Stimulated activated CD4-positive, alpha-beta T cell treated with anti-CD3 and anti-CD28 coated beads, Interleukin-2, amount 100 ng/mL, for 4 hours (primary cell): ENCODE data around the gene DPH7.
A peak's percentile ranks its signal among the peaks of the same experiment; 100 is the strongest.
"Not testable (repeated sequence)": the region's sequence is repeated elsewhere in the genome, so short reads cannot be mapped to it uniquely, and the experiment has no call there.

Source experiments
- DNase-seq: peaks from one replicate; pipeline ENCODE4 v3.0.0-alpha.2; 2020; ENCODE audit warnings: low read depth

The DPH7 gene

GRCh38 chr9:137580209-137580953 lies 1.7 kb upstream of the DPH7 start:
- no peak for DNase-seq

DNA sequence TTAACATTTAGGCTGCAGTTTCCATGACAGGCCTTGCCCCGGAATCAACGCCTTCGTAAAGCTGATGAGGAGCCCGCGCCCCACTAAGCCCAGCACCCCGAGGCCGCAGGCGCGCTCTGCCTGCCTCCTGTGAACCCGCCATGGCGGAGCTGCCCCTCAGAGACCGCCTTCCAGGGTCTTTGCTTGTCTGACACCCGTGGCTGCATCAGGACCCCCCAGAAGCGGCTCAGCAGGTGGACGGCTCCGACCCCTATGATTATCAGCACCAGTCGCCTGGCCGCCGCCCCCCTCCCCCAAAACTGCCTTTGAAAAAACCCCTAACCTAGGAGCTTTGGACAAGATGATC lies 507 bp upstream of the DPH7 start:
- DNase-seq = no peak

- no peak for DNase-seq
These were observed 2.9 kb downstream of the DPH7 start for GRCh38 chr9:137575716-137576411.

- no peak for DNase-seq
These were observed 3.4 kb downstream of the DPH7 start for GRCh38 chr9:137575364-137575715.

- no peak for DNase-seq
These were observed 4.5 kb downstream of the DPH7 start for GRCh38 chr9:137574192-137574591.

- DNase-seq = no peak
These were observed 8.2 kb downstream of the DPH7 start for GRCh38 chr9:137570566-137570965.

DNA sequence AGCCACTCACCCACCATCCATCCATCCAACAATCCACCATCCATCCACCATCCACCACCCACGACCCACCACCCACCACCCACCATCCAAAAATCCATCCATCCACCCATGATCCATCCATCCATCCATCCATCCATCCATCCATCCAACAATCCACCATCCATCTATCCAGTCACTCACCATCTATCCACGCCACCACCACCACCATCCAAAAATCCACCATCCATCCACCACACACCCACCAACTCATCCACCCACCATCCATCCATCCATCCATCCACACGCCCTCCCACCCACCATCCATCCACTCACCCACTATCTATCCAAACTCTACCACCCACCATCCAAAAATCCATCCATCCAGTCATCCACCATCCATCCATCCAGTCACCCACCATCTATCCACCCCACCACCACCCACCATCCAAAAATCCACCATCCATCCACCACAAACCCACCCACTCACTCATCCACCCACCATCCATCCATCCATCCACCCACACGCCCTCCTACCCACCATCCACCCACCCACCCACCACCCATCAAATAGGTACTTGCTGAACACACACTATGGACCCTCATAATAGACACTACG lies 9.0 kb downstream of the DPH7 start:
- DNase-seq = no peak

- not testable (repeated sequence) for DNase-seq
These were observed 10.3 kb downstream of the DPH7 start for GRCh38 chr9:137568445-137568844.

DNA sequence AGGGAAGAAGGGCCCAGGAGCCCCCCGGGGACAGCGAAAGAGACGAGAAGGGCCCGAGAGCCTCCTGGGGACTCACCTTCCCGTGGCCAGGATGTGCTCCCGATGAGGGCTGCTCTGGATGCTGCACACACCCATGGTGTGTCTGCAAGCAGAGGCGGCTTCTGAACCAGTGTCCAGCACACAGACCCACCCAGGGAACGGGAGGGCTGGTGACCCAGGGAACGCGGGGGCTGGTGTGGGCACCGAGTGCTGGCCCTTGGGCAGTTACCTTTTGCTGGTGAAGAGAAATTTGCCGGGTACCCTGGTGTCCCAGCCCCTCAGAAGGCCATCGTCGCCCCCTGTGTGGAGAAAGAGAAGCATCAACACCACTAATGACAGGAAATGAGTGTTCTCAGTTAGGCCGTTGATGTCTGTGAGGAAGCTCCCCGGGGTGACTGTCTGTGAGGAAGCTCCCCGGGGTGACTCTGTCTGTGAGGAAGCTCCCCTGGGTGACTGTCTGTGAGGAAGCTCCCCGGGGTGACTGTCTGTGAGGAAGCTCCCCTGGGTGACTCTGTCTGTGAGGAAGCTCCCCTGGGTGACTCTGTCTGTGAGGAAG lies 13.8 kb downstream of the DPH7 start:
- no peak for DNase-seq

DNA sequence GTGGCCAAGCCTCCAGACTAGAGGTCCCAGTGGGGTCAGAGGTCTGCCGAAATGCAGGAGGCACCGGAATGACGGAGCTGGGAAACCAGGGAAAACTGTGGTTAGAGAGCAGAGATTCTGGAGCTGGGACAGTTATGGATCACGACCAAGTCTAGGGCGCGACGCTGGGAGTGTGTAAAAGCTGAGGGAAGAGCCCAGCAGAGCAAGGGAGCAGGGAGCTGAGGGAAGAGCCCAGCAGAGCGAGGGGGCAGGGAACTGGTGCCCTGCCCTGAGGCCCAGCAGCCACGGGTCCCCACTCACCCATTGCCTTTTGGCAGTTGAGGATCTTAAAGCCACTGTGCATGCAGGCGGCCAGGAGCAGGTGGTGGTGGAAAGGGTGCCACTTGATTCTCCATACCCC lies 14.6 kb downstream of the DPH7 start:
- DNase-seq = no peak

DNA sequence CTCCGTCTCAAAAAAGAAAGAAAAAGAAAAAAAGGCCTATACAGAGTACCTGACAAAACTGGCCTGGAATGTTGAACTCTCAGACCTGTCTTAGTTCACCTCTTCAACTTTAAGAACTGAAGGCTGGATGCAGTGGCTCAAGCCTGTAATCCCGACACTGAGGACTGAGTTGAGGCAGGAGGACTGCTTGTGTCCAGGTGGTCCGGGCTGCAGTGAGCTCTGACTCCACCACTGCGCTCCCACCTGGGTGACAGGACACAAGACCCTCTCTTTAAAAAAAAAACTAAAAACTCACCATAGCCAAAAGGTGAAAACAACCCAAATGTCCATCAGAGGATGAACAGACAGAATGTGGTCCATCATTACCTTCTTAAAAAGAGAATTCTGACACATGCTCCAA lies 20.6 kb downstream of the DPH7 start:
- DNase-seq = no peak

GRCh38 chr9:137556069-137556838 lies 22.5 kb downstream of the DPH7 start:
- DNase-seq = no peak

- DNase-seq = no peak
These were observed 23.5 kb downstream of the DPH7 start for GRCh38 chr9:137555179-137555578.

DNA sequence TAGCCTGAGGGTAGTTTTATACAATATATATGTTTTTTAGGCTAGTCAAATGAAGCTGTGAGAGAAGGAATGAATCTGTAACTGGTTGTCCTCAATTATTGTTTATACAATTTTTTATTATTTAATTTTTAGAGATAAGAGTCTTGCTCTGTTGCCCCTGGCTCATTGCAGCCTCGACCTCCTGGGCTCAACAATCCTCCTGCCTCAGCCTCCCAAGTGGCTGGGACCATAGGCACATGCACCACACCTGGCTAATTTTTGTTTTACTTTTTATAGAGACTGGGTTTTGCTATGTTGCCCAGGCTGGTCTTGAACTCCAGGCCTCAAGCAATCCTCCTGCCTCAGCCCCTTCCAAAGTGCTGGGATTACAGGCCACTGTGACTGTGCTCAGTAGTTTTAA lies 24.4 kb downstream of the DPH7 start:
- no peak for DNase-seq

- DNase-seq = not testable (repeated sequence)
These were observed 25.1 kb downstream of the DPH7 start for GRCh38 chr9:137553654-137554053.

- DNase-seq = no peak
These were observed 26.5 kb downstream of the DPH7 start for GRCh38 chr9:137552022-137552768.

- peak; percentile 81 for DNase-seq
These were observed 27.3 kb downstream of the DPH7 start, which contains the start of gene MRPL41 for GRCh38 chr9:137551264-137552021. Gene MRPL41, plus strand, starts transcription at chr9:137551879. Its CDS starts 203 bp downstream, at chr9:137552082.

- not testable (repeated sequence) for DNase-seq
These were observed 27.8 kb downstream of the DPH7 start for GRCh38 chr9:137550958-137551263.

- DNase-seq = no peak
These were observed 28.5 kb downstream of the DPH7 start, which contains the start of gene PNPLA7 for GRCh38 chr9:137550231-137550621. Gene PNPLA7, minus strand, starts transcription at chr9:137550402. Its CDS starts 205 bp downstream, at chr9:137550197.

DNA sequence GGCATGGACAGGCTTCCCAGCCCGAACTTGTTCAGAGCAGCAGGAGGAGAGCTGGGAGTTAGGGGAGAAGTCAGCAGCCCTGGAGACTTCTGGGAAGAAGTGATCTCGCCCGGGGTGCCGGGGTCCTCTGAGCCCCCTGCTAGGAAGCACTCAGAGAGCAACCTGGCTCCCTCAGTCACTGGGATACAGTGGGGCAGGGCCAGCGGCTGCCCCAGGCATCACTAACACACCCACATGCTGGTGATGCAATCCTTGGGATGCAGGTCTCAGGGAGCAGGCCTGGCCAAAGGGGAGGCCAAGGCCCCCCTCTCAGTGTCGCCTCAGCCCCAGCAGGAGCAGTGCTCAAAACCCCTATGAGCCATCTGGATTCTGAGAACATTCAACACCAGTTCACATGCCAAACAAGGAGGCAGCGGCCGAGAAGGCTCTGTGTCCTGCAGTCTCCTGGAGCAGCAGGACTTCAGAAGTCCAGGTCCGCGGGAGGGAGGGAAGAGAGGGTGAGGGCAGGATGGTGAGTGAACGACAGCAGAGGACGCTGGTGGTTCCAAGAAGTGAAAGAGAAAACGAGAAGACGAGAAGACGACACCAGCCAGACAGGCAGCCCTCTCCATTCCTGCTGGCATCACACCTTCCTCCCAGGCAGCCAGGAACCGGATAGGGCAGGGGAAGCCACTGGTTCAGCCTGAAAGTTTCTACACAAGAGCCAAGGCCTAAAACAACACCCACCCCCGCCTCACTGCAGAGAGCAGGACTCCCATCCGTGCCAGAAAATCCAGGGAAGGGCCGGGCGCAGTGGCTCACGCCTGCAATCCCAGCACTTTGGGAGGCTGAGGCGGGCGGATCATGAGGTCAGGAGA lies 30.8 kb downstream of the DPH7 start:
- no peak for DNase-seq
